ENCODE results near the gene HOXA4. TPM values are rescaled to one million over a fixed set of nuclear protein-coding genes. Genes with fewer than 3 reads are reported as not detected.

Gene HOXA4
- total RNA-seq, 1 donor from 2014 or later, result 7.1 TPM

- no peak for TF ChIP-seq CTCF (IDR thresholded peaks at IDR 0.05)
- H3K4me1 ChIP-seq, result peaks cover 15% of the 10 kb centered on the region
- ATAC-seq, result peak; percentile 28
- H3K4me3 ChIP-seq, result peak overlapping the region; percentile 54
- no peak for DNase-seq
- no peaks in the 10 kb centered on the region for H3K9me3 ChIP-seq
- H3K36me3 ChIP-seq, result no peaks in the 10 kb centered on the region
- peak overlapping the region; percentile 91 for H3K27ac ChIP-seq
- H3K27me3 ChIP-seq, result peaks cover 9% of the 10 kb centered on the region
- intact Hi-C loops (cut with DNase I), result no loop called here
These were observed 20.1 kb downstream of the HOXA4 start for GRCh38 chr7:27110186-27111031.

GRCh38 chr7:27109466-27110185, 20.9 kb downstream of the HOXA4 start:
- intact Hi-C loops (cut with DNase I), result loop anchor here (10.0 kb wide), 1 partner anchor 255 kb away; no protein-coding TSS in a partner anchor
- peaks cover 18% of the 10 kb centered on the region for H3K4me1 ChIP-seq
- H3K9me3 ChIP-seq, result no peaks in the 10 kb centered on the region
- H3K27me3 ChIP-seq, result peaks cover 9% of the 10 kb centered on the region
- H3K36me3 ChIP-seq, result no peaks in the 10 kb centered on the region
- H3K27ac ChIP-seq, result peak overlapping the region; percentile 91
- ATAC-seq (no peak), DNase-seq (no peak)
- no peak overlapping the region for H3K4me3 ChIP-seq
- no peak for TF ChIP-seq CTCF (IDR thresholded peaks at IDR 0.05)

GRCh38 chr7:27108390-27109127, 22.0 kb downstream of the HOXA4 start:
- intact Hi-C loops (cut with DNase I), result loop anchor here (10.0 kb wide), 1 partner anchor 254 kb away; no protein-coding TSS in a partner anchor
- peak overlapping the region; percentile 46 for H3K4me3 ChIP-seq
- H3K4me1 ChIP-seq, result peaks cover 18% of the 10 kb centered on the region
- peak; percentile 19 for TF ChIP-seq CTCF (IDR thresholded peaks at IDR 0.05)
- DNase-seq, result no peak
- peak; percentile 72 for ATAC-seq
- H3K27me3 ChIP-seq, result peaks cover 12% of the 10 kb centered on the region
- H3K9me3 ChIP-seq, result no peaks in the 10 kb centered on the region
- no peaks in the 10 kb centered on the region for H3K36me3 ChIP-seq
- peak overlapping the region; percentile 91 for H3K27ac ChIP-seq

GRCh38 chr7:27107391-27108381, 22.9 kb downstream of the HOXA4 start:
- peaks cover 18% of the 10 kb centered on the region for H3K4me1 ChIP-seq
- H3K9me3 ChIP-seq, result no peaks in the 10 kb centered on the region
- ATAC-seq, result peak; percentile 29
- H3K27ac ChIP-seq, result peak overlapping the region; percentile 91
- no peaks in the 10 kb centered on the region for H3K36me3 ChIP-seq
- no peak for TF ChIP-seq CTCF (IDR thresholded peaks at IDR 0.05)
- intact Hi-C loops (cut with DNase I), result loop anchor here (10.0 kb wide), 1 partner anchor 253 kb away; no protein-coding TSS in a partner anchor
- peaks cover 19% of the 10 kb centered on the region for H3K27me3 ChIP-seq
- DNase-seq, result no peak
- H3K4me3 ChIP-seq, result peak overlapping the region; percentile 46

Measured in upper lobe of right lung (tissue), 1 donor.